ENCODE measurements around the gene INPP5A.

DNA sequence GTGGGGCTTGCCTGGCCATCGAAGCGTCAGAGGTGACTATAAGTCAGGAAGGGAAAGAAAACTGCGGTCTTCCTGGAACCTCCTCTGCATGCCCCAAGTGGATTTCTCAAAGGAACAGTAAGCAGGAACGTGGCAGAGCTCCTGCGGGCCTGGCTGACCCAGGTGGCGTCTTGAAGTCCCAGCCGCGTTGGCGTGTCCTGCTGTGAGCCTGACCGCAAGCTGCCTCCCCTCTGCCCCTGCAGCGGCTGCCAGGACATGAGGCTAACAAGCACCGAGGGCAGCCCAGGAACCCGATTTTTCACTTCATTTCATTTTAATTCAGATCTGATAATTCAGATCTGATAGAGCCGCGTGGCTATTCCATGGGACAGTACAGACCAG lies 193.0 kb downstream of the INPP5A start:
- TF ChIP-seq CTCF (IDR thresholded peaks at IDR 0.05): no peak
- TF ChIP-seq POLR2A (IDR thresholded peaks at IDR 0.05): no peak

All from sigmoid colon (tissue), 3 donors.